ENCODE results near the gene ZC2HC1B.

- TF ChIP-seq YY1 (IDR thresholded peaks at IDR 0.05; ENCODE audit: insufficient read depth, insufficient read length) = no peak
- no peak for TF ChIP-seq ZNF274 (IDR thresholded peaks at IDR 0.05; ENCODE audit: low read depth, low read length)
Measured at GRCh38 chr6:143961886-143962878, 97.9 kb downstream of the ZC2HC1B start.
